ENCODE results near the gene PNMA8A. TPM values are rescaled to one million over a fixed set of nuclear protein-coding genes. Genes with fewer than 3 reads are reported as not detected.

The PNMA8A gene
- total and polyA plus RNA-seq, 2 experiments from 2014 or later: 17.8 to 21.7 TPM

DNA sequence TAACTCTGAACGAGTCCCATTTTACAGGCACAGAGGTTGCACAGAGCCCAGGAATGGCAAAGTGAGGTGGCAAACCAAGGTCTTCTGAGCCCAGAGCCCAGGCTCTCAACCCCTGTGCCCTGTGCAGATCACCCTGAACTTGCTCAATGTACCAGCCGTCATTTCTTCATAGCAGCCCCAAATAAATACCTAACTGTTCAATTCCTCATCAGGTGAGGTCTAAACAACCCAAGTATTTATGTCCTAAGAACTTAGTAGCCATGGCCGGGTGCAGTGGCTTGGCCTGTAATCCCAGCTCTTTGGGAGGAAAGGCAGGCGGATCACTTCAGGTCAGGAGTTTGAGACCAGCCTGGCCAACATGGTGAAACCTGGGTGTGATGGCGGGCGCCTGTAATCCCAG, 46.1 kb upstream of the PNMA8A start:
- Histone ChIP-seq H3K4me3 (no peak overlapping the region), H4K20me1 (replicated peaks; ENCODE audit: insufficient read depth) (no peaks in the 10 kb centered on the region), H3K4me2 (no peak overlapping the region), H3K27ac (ENCODE audit: low read depth) (no peak overlapping the region), H3K4me1 (ENCODE audit: insufficient read depth) (0 out of 2 replicates have a peak, but pooled peaks cover 9% of the 10 kb centered on the region), H3K27me3 (ENCODE audit: insufficient read depth) (no peaks in the 10 kb centered on the region), H3K79me2 (replicated peaks; ENCODE audit: insufficient read depth) (no peaks in the 10 kb centered on the region), H2AFZ (no peak overlapping the region), H3K9me2 (ENCODE audit: insufficient read depth) (0 out of 2 replicates have a peak, but pooled peaks cover 3% of the 10 kb centered on the region), H3K36me3 (ENCODE audit: insufficient read depth) (no peaks in the 10 kb centered on the region), H3F3A (replicated peaks; ENCODE audit: low read depth) (0 out of 2 replicates have a peak, but pooled peaks cover 3% of the 10 kb centered on the region)
- no peak overlapping the region for H3K4me3 Mint-ChIP-seq
- no peak for DNase-seq (ENCODE audit: low spot score)
- H3K27ac Mint-ChIP-seq: no peak overlapping the region
- peaks cover 9% of the 10 kb centered on the region; the same call in 2 of the 3 replicates for H3K4me1 Mint-ChIP-seq
- ATAC-seq: no peak
- no peaks in the 10 kb centered on the region for H3K9me3 Mint-ChIP-seq
- H3K36me3 Mint-ChIP-seq (ENCODE audit: low read depth): no peaks in the 10 kb centered on the region
- TF ChIP-seq ZNF114 (CRISPR knock-in tag; IDR thresholded peaks at IDR 0.05) (no peak), CREB1 (CRISPR knock-in tag; IDR thresholded peaks at IDR 0.05; ENCODE audit: low read depth) (no peak), EZH2phosphoT487 (IDR thresholded peaks at IDR 0.05; ENCODE audit: unreplicated experiment) (no peak), ZNF331 (CRISPR knock-in tag; IDR thresholded peaks at IDR 0.05; ENCODE audit: low read depth) (no peak), POLR2AphosphoS5 (IDR thresholded peaks at IDR 0.05; ENCODE audit: low read depth) (no peak), EZH2 (IDR thresholded peaks at IDR 0.05; ENCODE audit: low read depth, unreplicated experiment) (no peak), STAT1 (IDR thresholded peaks at IDR 0.05; ENCODE audit: unreplicated experiment) (no peak), ETS1 (IDR thresholded peaks at IDR 0.05) (no peak), NANOG (IDR thresholded peaks at IDR 0.05; ENCODE audit: borderline replicate concordance) (no peak), JUNB (IDR thresholded peaks at IDR 0.05; ENCODE audit: unreplicated experiment) (no peak)
- TF ChIP-seq, protein P1, sequence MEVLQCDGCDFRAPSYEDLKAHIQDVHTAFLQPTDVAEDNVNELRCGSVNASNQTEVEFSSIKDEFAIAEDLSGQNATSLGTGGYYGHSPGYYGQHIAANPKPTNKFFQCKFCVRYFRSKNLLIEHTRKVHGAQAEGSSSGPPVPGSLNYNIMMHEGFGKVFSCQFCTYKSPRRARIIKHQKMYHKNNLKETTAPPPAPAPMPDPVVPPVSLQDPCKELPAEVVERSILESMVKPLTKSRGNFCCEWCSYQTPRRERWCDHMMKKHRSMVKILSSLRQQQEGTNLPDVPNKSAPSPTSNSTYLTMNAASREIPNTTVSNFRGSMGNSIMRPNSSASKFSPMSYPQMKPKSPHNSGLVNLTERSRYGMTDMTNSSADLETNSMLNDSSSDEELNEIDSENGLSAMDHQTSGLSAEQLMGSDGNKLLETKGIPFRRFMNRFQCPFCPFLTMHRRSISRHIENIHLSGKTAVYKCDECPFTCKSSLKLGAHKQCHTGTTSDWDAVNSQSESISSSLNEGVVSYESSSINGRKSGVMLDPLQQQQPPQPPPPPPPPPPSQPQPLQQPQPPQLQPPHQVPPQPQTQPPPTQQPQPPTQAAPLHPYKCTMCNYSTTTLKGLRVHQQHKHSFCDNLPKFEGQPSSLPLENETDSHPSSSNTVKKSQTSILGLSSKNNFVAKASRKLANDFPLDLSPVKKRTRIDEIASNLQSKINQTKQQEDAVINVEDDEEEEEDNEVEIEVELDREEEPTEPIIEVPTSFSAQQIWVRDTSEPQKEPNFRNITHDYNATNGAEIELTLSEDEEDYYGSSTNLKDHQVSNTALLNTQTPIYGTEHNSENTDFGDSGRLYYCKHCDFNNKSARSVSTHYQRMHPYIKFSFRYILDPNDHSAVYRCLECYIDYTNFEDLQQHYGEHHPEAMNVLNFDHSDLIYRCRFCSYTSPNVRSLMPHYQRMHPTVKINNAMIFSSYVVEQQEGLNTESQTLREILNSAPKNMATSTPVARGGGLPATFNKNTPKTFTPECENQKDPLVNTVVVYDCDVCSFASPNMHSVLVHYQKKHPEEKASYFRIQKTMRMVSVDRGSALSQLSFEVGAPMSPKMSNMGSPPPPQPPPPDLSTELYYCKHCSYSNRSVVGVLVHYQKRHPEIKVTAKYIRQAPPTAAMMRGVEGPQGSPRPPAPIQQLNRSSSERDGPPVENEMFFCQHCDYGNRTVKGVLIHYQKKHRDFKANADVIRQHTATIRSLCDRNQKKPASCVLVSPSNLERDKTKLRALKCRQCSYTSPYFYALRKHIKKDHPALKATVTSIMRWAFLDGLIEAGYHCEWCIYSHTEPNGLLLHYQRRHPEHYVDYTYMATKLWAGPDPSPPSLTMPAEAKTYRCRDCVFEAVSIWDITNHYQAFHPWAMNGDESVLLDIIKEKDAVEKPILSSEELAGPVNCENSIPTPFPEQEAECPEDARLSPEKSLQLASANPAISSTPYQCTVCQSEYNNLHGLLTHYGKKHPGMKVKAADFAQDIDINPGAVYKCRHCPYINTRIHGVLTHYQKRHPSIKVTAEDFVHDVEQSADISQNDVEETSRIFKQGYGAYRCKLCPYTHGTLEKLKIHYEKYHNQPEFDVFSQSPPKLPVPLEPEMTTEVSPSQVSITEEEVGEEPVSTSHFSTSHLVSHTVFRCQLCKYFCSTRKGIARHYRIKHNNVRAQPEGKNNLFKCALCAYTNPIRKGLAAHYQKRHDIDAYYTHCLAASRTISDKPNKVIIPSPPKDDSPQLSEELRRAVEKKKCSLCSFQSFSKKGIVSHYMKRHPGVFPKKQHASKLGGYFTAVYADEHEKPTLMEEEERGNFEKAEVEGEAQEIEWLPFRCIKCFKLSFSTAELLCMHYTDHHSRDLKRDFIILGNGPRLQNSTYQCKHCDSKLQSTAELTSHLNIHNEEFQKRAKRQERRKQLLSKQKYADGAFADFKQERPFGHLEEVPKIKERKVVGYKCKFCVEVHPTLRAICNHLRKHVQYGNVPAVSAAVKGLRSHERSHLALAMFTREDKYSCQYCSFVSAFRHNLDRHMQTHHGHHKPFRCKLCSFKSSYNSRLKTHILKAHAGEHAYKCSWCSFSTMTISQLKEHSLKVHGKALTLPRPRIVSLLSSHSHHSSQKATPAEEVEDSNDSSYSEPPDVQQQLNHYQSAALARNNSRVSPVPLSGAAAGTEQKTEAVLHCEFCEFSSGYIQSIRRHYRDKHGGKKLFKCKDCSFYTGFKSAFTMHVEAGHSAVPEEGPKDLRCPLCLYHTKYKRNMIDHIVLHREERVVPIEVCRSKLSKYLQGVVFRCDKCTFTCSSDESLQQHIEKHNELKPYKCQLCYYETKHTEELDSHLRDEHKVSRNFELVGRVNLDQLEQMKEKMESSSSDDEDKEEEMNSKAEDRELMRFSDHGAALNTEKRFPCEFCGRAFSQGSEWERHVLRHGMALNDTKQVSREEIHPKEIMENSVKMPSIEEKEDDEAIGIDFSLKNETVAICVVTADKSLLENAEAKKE (CRISPR knock-in tag; IDR thresholded peaks at IDR 0.05): no peak
- TF ChIP-seq, protein P2, sequence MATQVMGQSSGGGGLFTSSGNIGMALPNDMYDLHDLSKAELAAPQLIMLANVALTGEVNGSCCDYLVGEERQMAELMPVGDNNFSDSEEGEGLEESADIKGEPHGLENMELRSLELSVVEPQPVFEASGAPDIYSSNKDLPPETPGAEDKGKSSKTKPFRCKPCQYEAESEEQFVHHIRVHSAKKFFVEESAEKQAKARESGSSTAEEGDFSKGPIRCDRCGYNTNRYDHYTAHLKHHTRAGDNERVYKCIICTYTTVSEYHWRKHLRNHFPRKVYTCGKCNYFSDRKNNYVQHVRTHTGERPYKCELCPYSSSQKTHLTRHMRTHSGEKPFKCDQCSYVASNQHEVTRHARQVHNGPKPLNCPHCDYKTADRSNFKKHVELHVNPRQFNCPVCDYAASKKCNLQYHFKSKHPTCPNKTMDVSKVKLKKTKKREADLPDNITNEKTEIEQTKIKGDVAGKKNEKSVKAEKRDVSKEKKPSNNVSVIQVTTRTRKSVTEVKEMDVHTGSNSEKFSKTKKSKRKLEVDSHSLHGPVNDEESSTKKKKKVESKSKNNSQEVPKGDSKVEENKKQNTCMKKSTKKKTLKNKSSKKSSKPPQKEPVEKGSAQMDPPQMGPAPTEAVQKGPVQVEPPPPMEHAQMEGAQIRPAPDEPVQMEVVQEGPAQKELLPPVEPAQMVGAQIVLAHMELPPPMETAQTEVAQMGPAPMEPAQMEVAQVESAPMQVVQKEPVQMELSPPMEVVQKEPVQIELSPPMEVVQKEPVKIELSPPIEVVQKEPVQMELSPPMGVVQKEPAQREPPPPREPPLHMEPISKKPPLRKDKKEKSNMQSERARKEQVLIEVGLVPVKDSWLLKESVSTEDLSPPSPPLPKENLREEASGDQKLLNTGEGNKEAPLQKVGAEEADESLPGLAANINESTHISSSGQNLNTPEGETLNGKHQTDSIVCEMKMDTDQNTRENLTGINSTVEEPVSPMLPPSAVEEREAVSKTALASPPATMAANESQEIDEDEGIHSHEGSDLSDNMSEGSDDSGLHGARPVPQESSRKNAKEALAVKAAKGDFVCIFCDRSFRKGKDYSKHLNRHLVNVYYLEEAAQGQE (IDR thresholded peaks at IDR 0.05; ENCODE audit: unreplicated experiment): no peak
- TF ChIP-seq, protein P3, sequence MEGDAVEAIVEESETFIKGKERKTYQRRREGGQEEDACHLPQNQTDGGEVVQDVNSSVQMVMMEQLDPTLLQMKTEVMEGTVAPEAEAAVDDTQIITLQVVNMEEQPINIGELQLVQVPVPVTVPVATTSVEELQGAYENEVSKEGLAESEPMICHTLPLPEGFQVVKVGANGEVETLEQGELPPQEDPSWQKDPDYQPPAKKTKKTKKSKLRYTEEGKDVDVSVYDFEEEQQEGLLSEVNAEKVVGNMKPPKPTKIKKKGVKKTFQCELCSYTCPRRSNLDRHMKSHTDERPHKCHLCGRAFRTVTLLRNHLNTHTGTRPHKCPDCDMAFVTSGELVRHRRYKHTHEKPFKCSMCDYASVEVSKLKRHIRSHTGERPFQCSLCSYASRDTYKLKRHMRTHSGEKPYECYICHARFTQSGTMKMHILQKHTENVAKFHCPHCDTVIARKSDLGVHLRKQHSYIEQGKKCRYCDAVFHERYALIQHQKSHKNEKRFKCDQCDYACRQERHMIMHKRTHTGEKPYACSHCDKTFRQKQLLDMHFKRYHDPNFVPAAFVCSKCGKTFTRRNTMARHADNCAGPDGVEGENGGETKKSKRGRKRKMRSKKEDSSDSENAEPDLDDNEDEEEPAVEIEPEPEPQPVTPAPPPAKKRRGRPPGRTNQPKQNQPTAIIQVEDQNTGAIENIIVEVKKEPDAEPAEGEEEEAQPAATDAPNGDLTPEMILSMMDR (conservative IDR thresholded peaks at IDR 0.05; ENCODE audit: low read depth in 2 of 2): no peak
- peaks cover 20% of the 10 kb centered on the region for H3K27me3 Mint-ChIP-seq (ENCODE audit: insufficient read depth, low read depth, poor library complexity)
